GM12878 (cell line): Measurements from ENCODE around the gene TOM1L2. TPM values are rescaled to one million over a fixed set of nuclear protein-coding genes. Genes with fewer than 3 reads are reported as not detected.

ENCODE experiments used
- ATAC-seq: fragments of 200-7000 bp; cut with Tn5 transposase; 3 replicates; pipeline ENCODE4 v1.9.1; 2020; ENCODE audit warnings: mild to moderate bottlenecking, moderate library complexity
- BruUV-seq: library from RNA; stranded (reverse); fragments of 400-500 nt; replicated peaks from 2 replicates; lab custom pipeline; 2021; lab: Mats Ljungman, UMichigan
- CTCF ChIA-PET: fragments of 300-600 bp; sonication (Branson Sonifier 250); formaldehyde crosslinking; extraction: SDS; loops from one replicate; lab custom pipeline; 2021; ENCODE audit warnings: inconsistent platforms; lab: Yijun Ruan, JAX
- POLR2A ChIA-PET: fragments of 350-600 bp; formaldehyde crosslinking; extraction: SDS; loops from one replicate; lab custom pipeline; 2021; ENCODE audit warnings: inconsistent platforms; lab: Charles Lee
- RAD21 ChIA-PET: fragments of 300-600 bp; sonication (Branson Sonifier 250); formaldehyde crosslinking; loops from one replicate; lab custom pipeline; 2023; ENCODE audit warnings: antibody characterized with exemption; ENCODE audit not compliant: unreplicated experiment; lab: Charles Lee
- SMC1A ChIA-PET: fragments of 300-600 bp; sonication (Branson Sonifier 250); formaldehyde crosslinking; loops from one replicate; lab custom pipeline; 2023; ENCODE audit not compliant: unreplicated experiment, uncharacterized antibody; lab: Charles Lee
- DNase-seq: peaks from one replicate; pipeline ENCODE4 v3.0.0-alpha.2; 2011; ENCODE audit warnings: low read depth, low spot score
- FAIRE-seq: peaks from 3 replicates; lab custom pipeline; 2011; peaks lifted over from hg19 to GRCh38; lab: Jason Lieb, UNC
- H2AFZ ChIP-seq: 2 replicates; pipeline ENCODE4 v1.6.0; 2011; ENCODE audit warnings: low read depth, low read length, control low read depth; ENCODE audit not compliant: control insufficient read depth
- H3K27ac ChIP-seq: 2 replicates; pipeline ENCODE4 v1.5.1; 2011; ENCODE audit warnings: control low read depth; ENCODE audit not compliant: control insufficient read depth, insufficient read depth
- H3K27me3 ChIP-seq, 2 experiments: replicated peaks in 1 of 2; 2 replicates each; pipeline versions ENCODE4 v1.6.0 to v1.6.1; 2011; ENCODE audit warnings: low read length in 1 of 2; ENCODE audit not compliant: control insufficient read depth in 2 of 2, insufficient read depth in 2 of 2
- H3K36me3 ChIP-seq, 2 experiments: 2 replicates each; pipeline ENCODE4 v1.5.1; 2011; ENCODE audit warnings: low read length in 1 of 2; ENCODE audit not compliant: control insufficient read depth in 2 of 2, insufficient read depth in 2 of 2
- H3K4me1 ChIP-seq: 2 replicates; pipeline ENCODE4 v1.6.1; 2011; ENCODE audit warnings: mild to moderate bottlenecking, low read length, moderate library complexity, mixed read lengths; ENCODE audit not compliant: control insufficient read depth, insufficient read depth
- H3K4me2 ChIP-seq: 2 replicates; pipeline ENCODE4 v1.6.0; 2011; ENCODE audit warnings: control low read depth; ENCODE audit not compliant: control insufficient read depth, insufficient read depth
- H3K4me3 ChIP-seq: fragments of 200-600 bp; sonication (generic); 2 replicates; pipeline ENCODE4 v1.5.1; 2016
- H3K79me2 ChIP-seq: 2 replicates; pipeline ENCODE4 v1.6.0; 2011; ENCODE audit warnings: low read length; ENCODE audit not compliant: control insufficient read depth, insufficient read depth
- H3K9ac ChIP-seq: 2 replicates; pipeline ENCODE4 v1.8.0; 2011; ENCODE audit warnings: low read length, control low read depth, mixed read lengths; ENCODE audit not compliant: control insufficient read depth, insufficient read depth
- H3K9me3 ChIP-seq: replicated peaks from 3 replicates; pipeline ENCODE4 v1.5.1; 2011; ENCODE audit warnings: mild to moderate bottlenecking, low read length; ENCODE audit not compliant: control insufficient read depth, insufficient read depth
- H4K20me1 ChIP-seq: 2 replicates; pipeline ENCODE4 v1.6.0; 2011; ENCODE audit not compliant: control insufficient read depth, insufficient read depth
- NR2C1 ChIP-seq: fragments of 450-650 bp; IDR thresholded peaks from 2 replicates; pipeline ENCODE4 v1.6.1; 2017; ENCODE audit warnings: antibody characterized with exemption, mild to moderate bottlenecking, moderate library complexity
- TCF7 ChIP-seq: IDR thresholded peaks from 2 replicates; pipeline ENCODE4 v1.6.1; 2014; ENCODE audit warnings: antibody characterized with exemption, borderline replicate concordance
- ZNF217 ChIP-seq: fragments of 450-650 bp; IDR thresholded peaks from 2 replicates; pipeline ENCODE4 v1.6.1; 2017; ENCODE audit warnings: antibody characterized with exemption, mild to moderate bottlenecking
- WGBS: methylation state at CpG from one replicate; pipeline ENCODE4 v1.1.6; 2016; ENCODE audit warnings: low lambda C conversion rate; ENCODE audit not compliant: insufficient replicate concordance, insufficient coverage; ENCODE audit errors: missing lambda C conversion rate; 5-methylcytosine and 5-hydroxymethylcytosine counted together
- in situ Hi-C: fragments of 300-500 bp; cut with MboI; formaldehyde crosslinking; loops from 9 replicates; pipeline ENCODE4 v1.14.3; 2018; ENCODE audit warnings: mixed read lengths
- intact Hi-C: fragments of 100-400 bp; cut with micrococcal nuclease; formaldehyde crosslinking; loops from one replicate; pipeline ENCODE4 v1.14.2; 2022; ENCODE audit not compliant: unreplicated experiment
- polyA plus RNA-seq, 11 experiments: library from polyadenylated mRNA; depleted of rRNA in 4 of 11; unstranded in 6 of 11; stranded (reverse) in 5 of 11; fragments of >200 nt; fragmentation: Nextera tagmentation in 4 of 11; fragmentation: Illumina TruSeq in 1 of 11; extraction: Ambion mirVana in 4 of 11; extraction: Trizol in 1 of 11; gene quantifications; 1 replicate in 1 of 11; 2 replicates in 10 of 11; pipeline versions ENCODE4 v1.2.1 to v1.2.3, GENCODE V29; 2011 to 2016; ENCODE audit warnings: inconsistent platforms in 2 of 11, missing spikeins in 2 of 11, low read depth in 1 of 11
- total RNA-seq, 4 experiments: library from RNA; depleted of rRNA in 3 of 4; stranded (reverse); fragments of >200 nt in 3 of 4; fragmentation: Illumina TruSeq in 1 of 4; extraction: Trizol in 1 of 4; gene quantifications; 2 replicates each; pipeline versions ENCODE4 v1.2.1 to v1.2.3, GENCODE V29; 2013 to 2021
- TF ChIP-seq, protein P1 (sequence below): IDR thresholded peaks from 2 replicates; pipeline ENCODE4 v1.6.1; 2012; ENCODE audit warnings: improper control_type of control experiment, low read depth, low read length; ENCODE audit not compliant: insufficient replicate concordance
- TF ChIP-seq, protein P2 (sequence below): fragments of 450-650 bp; IDR thresholded peaks from 2 replicates; pipeline ENCODE4 v1.6.1; 2018; ENCODE audit warnings: borderline replicate concordance, mild to moderate bottlenecking; ENCODE audit not compliant: partially characterized antibody

TOM1L2 gene
- total and polyA plus RNA-seq, 10 of the 15 experiments (the other 5 are each of a cell fraction or from before 2014, with no cell fraction given): 0.19 to 19.2 (median 8.1) TPM

DNA sequence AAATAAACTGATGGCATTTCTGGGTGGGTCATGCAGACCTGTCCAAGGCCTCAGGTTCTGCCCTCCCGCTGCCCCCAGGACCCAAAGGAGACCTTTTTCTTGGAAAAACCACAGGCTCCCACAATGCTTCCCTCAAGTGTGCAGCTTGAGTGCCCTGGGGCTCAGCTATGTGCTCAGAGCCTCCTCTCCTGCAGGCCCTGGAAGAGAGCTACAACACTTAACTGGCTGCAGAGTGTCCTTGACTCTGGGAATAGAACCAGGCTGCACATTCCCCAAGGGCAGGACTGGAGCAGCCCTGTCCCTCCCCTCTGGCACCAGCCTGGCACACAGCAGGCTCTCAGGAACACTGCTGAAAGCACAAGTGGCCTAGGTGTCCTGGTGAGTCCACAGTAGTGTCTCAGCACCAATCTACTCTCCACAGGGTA lies 130.6 kb downstream of the TOM1L2 start:
- ChIA-PET SMC1A (interaction anchor here (0.8 to 1.6 kb wide), 4 partner anchors 8 to 30 kb away, joined by 3 to 8 read pairs (median 5); no protein-coding TSS in a partner anchor), POLR2A (interaction anchor here (1.2 to 1.6 kb wide), 5 partner anchors 8 to 27 kb away, joined by 3 to 11 read pairs (median 8); no protein-coding TSS in a partner anchor)
- in situ Hi-C loops (no loop called here), intact Hi-C loops (loop anchor here (2.0 kb wide), 1 partner anchor 23 kb away; no protein-coding TSS in a partner anchor)
- peaks cover 28% of the 10 kb centered on the region for H3K4me1 ChIP-seq
- no peaks in the 10 kb centered on the region for H3K79me2 ChIP-seq
- H3K9ac ChIP-seq: no peak overlapping the region
- no peaks in the 10 kb centered on the region for H4K20me1 ChIP-seq
- no peaks in the 10 kb centered on the region for H3K27me3 ChIP-seq
- H3K36me3 ChIP-seq: no peaks in the 10 kb centered on the region
- H3K9me3 ChIP-seq: no peaks in the 10 kb centered on the region
- TF ChIP-seq TCF7: no peak
- no peak for TF ChIP-seq NR2C1
- TF ChIP-seq, protein P1, sequence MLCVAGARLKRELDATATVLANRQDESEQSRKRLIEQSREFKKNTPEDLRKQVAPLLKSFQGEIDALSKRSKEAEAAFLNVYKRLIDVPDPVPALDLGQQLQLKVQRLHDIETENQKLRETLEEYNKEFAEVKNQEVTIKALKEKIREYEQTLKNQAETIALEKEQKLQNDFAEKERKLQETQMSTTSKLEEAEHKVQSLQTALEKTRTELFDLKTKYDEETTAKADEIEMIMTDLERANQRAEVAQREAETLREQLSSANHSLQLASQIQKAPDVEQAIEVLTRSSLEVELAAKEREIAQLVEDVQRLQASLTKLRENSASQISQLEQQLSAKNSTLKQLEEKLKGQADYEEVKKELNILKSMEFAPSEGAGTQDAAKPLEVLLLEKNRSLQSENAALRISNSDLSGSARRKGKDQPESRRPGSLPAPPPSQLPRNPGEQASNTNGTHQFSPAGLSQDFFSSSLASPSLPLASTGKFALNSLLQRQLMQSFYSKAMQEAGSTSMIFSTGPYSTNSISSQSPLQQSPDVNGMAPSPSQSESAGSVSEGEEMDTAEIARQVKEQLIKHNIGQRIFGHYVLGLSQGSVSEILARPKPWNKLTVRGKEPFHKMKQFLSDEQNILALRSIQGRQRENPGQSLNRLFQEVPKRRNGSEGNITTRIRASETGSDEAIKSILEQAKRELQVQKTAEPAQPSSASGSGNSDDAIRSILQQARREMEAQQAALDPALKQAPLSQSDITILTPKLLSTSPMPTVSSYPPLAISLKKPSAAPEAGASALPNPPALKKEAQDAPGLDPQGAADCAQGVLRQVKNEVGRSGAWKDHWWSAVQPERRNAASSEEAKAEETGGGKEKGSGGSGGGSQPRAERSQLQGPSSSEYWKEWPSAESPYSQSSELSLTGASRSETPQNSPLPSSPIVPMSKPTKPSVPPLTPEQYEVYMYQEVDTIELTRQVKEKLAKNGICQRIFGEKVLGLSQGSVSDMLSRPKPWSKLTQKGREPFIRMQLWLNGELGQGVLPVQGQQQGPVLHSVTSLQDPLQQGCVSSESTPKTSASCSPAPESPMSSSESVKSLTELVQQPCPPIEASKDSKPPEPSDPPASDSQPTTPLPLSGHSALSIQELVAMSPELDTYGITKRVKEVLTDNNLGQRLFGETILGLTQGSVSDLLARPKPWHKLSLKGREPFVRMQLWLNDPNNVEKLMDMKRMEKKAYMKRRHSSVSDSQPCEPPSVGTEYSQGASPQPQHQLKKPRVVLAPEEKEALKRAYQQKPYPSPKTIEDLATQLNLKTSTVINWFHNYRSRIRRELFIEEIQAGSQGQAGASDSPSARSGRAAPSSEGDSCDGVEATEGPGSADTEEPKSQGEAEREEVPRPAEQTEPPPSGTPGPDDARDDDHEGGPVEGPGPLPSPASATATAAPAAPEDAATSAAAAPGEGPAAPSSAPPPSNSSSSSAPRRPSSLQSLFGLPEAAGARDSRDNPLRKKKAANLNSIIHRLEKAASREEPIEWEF: no peak
- no peak for TF ChIP-seq ZNF217
- TF ChIP-seq, protein P2, sequence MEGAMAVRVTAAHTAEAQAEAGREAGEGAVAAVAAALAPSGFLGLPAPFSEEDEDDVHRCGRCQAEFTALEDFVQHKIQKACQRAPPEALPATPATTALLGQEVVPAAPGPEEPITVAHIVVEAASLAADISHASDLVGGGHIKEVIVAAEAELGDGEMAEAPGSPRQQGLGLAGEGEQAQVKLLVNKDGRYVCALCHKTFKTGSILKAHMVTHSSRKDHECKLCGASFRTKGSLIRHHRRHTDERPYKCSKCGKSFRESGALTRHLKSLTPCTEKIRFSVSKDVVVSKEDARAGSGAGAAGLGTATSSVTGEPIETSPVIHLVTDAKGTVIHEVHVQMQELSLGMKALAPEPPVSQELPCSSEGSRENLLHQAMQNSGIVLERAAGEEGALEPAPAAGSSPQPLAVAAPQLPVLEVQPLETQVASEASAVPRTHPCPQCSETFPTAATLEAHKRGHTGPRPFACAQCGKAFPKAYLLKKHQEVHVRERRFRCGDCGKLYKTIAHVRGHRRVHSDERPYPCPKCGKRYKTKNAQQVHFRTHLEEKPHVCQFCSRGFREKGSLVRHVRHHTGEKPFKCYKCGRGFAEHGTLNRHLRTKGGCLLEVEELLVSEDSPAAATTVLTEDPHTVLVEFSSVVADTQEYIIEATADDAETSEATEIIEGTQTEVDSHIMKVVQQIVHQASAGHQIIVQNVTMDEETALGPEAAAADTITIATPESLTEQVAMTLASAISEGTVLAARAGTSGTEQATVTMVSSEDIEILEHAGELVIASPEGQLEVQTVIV: no peak
- TF ChIP-seq, all 136 proteins: peak for 0
- ATAC-seq: no peak
- CTCF ChIA-PET: interaction anchor here (1.0 to 2.4 kb wide), 6 partner anchors 11 to 160 kb away, joined by 3 to 9 read pairs (median 4); no protein-coding TSS in a partner anchor
- Histone ChIP-seq H3K27ac (no peak overlapping the region), H3K4me3 (no peak overlapping the region), H2AFZ (no peak overlapping the region), H3K4me2 (no peak overlapping the region)
- WGBS: 36% methylated on average over 1 of the region's 1 CpG
- RAD21 ChIA-PET: interaction anchor here (1.3 kb wide), 1 partner anchor 10 kb away, joined by 3 read pairs; no protein-coding TSS in a partner anchor
- BruUV-seq: no TSS peak
- DNase-seq: no peak
- no peak for FAIRE-seq
